ENCODE data around the gene AEN.

The AEN gene, protein sequence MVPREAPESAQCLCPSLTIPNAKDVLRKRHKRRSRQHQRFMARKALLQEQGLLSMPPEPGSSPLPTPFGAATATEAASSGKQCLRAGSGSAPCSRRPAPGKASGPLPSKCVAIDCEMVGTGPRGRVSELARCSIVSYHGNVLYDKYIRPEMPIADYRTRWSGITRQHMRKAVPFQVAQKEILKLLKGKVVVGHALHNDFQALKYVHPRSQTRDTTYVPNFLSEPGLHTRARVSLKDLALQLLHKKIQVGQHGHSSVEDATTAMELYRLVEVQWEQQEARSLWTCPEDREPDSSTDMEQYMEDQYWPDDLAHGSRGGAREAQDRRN

DNA sequence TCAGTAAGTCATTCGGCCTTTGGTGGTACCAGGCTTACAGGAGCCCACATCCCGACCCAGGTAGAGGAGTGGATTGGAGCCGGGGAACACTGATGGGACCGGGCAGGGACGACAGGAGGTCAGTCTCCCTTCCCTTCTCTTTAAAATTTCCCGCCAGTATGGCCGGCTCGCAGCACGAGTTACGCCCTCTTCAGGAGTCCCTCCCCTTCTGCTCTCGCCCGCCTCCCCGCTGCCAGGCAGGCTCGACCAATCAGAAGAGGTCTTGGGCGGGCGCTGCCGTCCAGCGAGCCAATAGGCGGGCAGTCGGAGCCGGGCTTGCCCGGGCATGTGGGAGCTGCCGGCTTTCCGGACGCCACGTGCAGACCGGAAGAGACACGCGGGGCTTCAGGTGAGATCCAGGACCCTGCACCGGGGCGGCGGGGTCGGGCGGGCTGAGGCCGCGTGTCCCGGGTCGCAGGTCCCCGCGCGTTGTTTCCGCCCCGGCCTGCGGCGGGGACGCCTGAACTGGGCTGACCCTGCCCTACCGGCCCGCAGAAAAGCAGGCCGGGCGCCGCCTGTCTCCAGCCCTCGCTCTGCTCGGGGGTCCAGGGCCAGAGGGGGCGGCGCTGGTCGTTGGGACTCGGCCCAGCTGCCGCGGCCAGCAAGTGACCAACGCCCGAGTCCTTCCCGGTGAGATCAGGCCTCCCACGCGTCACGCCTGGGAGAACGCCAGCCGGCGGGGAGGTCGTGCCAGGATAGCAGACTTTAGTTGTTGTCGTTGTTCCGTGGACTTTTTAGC lies at the start of gene AEN:
Gene AEN, plus strand, starts transcription at position 346 of the 778 bp plus-strand sequence. CDS start 4,870 bp downstream, outside the sequence.
- DNase-seq = peak; percentile 95

DNA sequence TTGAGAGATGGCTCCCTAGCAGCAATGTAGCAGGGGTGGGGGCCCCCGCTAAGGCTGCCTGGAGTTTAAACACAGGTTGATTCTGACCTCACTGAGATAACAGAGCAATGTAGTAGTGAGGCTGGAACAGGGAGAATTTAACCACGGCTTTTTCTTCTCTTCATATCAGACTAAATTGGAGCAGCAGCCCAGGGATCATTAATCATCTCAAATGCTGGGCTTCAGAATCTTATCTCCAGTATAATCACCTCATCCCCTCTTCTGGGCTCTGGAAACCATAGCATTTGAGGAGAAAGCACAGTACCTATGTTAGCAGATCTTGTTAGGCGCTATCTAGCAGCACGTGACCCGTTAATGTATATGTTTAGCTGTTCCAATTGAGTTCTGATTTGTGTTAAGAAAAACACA lies 49.3 kb upstream of the AEN start:
- DNase-seq = no peak

DNA sequence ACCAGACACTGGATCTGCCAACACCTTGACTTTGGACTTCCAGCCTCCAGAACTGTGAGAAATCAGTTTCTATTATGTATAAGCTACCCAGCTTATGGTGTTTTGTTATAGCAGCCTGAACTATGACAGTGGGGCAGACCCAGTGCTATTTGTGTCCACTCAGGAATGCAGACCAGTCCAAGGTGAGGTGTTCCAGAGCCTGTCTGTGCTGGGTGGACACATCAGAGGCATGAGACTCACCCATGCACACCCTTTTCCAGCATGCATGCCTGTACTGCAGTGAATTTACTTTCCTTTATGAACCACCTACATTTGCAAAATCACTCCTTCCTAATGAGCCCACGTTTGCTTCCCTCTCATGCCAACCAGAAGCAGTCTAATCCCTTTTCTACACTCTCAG lies 47.1 kb upstream of the AEN start:
- no peak for DNase-seq

DNA sequence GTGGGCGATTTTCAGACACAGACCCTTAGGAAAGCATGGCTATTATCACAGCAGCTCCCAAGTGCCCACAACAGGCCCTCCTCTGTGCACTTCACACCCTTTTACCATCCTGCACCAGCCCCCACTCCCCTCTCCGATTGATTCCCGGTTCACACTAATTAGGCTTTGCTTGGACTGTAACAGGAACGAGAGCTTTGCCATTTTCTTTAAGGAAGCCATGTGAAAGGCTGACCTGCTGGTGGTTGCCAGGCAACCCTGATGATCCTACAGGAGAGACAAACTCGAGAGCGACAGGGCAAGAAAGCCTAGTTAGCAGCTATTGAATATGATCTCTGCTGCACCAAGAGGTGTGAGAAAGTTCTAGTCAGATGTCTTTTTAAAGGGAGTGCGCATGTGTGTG lies 46.5 kb upstream of the AEN start:
- DNase-seq = no peak

DNA sequence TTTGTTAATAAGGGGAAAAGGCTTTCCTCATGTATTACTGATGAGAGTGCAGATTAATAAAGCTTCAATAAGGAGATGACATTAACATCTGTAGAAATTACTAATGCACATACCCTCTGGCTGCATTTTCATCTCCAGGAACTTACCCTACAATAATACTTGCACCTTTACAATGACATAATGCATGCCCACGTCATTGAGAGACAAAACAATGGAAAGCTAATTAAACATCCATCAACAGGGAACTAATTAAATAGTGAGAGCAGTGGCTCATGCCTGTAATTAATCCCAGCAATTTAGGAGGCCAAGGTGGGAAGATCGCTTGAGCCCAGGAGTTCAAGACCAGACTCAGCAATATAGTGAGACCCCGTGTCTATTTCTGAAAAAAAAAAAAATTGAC lies 41.8 kb upstream of the AEN start:
- no peak for DNase-seq

DNA sequence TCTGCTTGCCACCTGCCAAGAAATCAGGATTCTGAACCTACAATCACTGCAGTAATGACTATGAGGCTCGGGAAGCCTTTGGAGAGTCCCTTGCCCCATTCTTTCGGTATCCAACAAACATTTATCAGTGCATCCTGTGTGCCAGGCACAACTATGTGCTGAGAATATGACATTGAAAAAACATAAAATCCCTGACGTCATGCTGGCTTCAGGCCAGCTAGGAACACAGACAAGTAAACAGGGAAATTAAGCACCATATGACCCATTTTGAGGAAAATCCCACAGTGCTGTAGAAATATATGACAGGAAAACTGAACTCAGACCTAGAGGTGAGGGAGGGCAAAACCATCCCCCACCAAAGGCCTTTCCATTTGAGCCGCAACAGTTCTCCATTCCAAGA lies 40.6 kb upstream of the AEN start:
- no peak for DNase-seq

DNA sequence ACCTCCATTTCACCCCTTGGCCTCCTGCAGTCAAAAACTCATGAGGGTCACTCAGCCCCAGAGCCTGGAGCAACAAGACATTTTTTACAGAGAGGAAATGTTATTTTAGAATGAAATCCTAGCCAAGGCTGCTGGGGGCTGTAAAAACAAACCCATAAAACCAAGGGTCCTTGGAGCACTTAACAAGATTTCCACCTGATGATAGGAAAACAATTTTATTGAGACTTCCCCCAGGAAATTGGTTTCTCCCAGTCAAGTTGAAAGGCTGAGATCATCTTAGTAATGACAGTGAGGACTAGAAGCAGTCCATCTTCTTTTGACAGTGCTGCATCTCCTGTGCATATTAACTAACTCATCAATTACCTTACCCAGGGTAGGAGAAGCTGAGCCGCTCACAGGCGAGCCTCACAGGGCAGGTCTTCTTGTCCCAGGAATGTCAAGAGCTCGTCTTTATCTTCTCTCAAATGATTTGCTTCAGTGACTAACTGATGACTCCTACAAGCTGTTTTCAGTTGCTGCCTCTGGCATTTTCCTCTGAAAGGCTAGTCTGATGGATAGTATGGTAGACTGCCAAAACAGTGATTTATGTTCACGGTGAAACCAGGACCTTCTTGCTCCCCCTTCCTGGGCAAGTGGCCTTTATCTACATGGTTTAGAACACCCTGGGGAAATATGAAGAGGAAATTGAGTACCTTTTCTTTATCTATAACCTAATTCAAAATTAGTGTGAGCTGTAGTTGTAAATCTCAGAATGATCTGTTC lies 34.6 kb upstream of the AEN start:
- DNase-seq = no peak

DNA sequence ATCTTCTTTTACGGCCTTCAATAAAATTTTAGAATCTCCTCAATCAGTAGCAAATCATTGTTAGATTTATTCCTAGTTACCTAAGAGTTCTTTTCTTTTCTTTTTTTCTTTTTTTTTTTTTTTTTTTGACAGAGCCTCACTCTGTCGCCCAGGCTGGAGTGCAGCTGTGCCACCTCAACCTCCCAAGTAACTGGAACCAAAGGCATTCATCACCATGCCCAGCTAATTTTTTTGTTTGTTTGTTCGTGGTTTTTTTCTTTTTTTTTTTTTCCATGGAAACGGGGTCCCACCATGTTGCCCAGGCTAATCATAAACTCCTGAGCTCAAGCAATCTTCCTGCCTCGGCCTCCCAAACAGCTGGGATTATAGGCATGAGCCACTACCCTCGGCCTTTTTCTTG lies 30.4 kb upstream of the AEN start:
- no peak for DNase-seq

DNA sequence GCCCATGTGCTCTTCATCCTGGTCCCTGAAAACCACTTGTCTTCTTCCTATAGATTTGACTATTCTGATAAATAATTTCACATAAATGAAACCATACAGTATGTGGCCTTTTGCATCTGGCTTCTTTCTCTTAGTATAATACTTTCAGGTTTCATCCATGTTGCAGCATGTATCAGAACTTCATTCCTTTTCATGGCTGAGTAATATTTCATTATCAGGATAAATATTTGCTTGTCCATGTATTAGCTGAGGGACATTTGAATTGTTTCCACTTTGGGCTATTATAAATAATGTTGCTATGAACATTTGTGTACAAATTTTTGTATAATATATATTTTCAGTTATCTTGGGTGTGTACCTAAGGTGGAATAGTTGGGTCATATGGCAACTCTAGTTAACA lies 29.8 kb upstream of the AEN start:
- no peak for DNase-seq

DNA sequence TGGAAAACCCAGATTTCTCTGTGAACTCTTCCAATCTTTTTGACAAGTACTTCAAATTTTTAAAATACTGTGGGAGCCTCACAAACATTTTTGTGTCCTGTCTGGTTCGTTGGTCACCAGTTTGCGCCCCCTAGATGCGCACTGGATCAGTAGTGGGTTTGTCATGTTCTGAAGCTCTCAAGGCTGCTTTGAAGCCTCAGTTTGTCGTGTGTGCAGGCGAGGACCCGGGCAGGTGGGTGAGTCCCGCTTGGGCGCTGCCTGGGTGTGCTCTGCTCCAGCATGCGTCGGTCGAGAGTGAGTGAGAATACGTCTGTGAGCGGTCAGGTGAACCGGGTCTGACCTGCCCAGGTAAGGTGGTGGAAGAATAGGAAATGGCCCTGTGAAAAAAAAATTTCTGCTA lies 17.3 kb upstream of the AEN start:
- DNase-seq = no peak

DNA sequence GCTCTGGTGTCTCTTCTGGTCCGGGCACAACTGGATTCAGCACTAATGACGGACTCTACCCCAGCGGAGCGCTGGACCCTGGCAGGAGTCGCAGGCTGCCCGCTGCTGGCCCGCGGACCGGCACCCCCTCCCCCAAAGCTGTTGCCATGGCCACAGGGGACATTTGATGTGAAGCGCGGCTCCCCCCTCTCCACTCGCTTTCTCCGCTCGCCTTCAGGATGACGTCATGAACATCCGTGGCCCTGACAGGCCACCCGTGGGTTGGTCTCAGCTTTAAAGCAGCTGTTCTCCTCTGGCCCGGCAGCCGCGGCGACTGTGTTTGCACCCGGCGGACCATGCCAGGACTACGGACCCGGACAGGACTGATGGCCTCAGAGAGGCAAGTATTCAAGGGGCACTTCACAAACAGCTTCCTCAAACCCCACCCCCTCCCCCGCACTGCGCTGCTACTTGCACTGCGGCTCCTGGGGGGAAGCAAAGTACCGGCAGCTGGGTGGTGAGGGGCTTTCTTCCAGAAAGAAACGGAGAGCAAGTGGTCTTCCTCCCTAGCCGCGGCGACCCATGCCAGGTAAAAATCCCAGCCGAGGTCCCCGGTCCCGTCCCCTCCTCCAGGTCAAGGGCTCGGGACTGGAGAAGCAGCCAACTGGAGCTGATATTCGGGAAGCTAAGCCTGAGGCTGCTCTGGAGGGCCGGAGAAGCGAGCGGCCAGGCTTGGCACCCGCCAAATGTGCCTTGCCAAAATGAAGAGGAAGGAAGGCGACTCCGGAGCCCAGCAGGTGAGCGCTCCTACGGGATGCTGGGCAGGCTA lies 16.6 kb upstream of the AEN start:
- peak; percentile 5 for DNase-seq

DNA sequence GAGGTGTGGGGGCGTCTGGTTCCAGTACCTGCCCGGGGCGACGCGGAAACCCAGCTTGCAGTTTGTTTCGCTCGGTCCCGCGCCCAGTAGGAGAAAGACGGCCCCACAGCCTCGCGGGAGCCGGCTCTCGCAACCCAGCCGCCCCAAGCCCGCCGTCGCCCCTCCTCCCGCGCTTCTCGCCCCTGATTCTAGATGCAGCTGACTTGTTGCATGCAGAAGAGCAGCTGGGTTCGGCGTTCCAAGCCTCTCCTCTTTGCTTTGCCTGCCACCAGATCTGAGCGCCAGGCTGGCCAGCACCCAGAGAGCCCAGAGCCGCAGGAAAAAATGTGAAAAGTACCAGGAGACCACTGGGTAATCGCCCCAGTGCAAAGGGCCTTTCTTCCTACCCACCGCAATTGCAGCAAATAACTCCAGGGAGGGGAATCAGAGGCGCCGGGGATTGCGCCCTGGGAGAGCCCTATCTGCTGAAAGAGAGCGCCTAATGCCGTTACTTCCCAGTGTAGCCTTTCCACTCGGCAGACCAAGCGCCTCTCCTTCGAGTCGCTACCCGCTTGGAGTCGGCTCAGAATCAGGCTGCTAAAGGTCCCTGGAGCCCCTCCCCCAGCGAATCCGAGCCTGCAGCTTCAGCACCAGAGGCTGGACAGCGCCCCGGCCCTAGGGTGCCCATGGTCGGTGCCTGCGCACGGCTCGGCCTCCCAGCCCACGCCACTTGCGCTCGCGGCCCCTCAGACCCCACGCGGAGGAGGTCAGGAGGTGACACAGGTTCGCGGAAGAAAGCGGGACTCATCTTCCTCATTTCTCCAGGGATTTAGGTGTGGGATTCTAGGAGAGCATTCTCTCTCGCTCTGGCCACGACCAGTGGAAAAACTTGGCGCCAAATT lies 15.7 kb upstream of the AEN start:
- peak; percentile 62 for DNase-seq

DNA sequence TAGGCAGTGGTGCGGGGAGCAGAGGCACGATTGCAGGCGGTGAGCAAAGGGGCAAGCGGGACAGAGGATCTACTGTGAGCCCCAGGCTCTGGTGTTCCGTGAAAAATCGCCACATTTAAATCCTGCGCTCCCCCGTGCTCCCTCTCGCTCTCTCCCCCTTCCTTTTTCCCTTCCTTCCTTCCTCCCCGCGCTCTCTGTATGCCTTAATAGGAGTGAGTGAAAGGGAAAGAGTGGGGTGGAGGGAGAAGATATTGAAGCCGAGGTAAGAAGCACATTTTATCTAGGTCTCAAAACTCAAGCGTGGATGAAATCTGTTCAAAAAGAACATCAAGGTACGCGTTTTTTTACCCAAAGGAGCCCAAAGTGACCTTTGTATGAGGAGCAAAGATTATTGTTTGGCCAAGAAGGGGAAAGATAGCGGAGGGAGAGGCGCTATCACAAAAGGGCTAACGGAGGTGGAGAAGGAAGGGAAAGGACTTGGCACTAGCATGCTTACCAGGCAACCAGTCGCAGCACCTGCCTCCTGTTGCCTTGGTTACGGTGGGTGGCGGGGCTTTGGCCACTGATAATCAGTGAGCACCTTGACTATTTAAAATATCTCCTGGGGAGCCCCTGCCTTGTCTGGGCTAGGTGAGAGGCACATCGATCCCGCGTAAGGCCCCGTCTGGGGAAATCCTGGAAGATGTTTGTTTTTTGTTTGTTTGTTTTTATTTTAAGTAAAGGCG lies 14.9 kb upstream of the AEN start:
- no peak for DNase-seq

DNA sequence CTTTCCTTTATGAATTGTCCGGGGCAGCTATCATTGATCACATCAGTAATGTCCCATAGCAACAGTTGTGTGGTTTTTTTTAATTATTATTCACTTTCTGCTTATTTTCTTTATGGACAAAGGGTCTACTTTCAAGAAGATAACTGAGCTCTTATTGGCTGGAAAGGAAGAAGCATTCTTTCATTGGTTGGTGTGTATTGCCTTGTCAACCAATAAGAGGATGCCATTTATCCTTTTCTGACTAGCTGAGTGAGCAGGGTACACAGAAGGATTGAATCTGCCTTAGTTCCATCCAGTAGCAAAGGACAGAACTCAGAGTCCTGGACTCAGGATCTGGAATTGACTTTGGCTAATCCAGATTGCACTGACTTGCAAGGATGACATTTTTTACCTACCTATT lies 13.2 kb upstream of the AEN start:
- no peak for DNase-seq

DNA sequence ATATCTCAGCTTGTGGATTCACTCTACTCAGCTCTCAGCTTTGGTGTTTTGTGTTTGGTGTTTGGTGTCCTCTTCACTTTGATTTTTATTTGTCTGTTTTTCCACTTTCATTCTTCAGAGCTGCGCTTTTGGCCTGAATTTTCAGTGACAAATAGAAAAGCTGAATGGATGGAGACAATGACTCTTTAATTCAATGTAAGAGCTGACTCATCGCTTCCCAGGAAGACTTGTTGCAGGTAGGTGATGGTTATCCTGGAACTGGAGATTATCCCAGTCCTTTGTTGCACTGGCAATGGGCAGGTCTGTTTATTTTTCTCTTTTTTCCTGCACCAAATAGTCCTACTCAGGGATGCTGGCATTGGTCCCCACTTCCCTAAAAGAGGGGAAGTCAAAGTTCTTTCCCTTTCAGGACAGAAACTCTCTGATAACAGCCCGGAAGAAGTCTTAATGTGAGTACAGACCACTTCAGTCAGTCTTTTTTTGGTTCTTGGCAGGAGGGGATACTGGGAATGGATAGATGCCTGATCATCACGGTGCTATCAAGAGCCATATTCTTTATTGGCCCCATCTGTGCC lies 12.4 kb upstream of the AEN start:
- no peak for DNase-seq

DNA sequence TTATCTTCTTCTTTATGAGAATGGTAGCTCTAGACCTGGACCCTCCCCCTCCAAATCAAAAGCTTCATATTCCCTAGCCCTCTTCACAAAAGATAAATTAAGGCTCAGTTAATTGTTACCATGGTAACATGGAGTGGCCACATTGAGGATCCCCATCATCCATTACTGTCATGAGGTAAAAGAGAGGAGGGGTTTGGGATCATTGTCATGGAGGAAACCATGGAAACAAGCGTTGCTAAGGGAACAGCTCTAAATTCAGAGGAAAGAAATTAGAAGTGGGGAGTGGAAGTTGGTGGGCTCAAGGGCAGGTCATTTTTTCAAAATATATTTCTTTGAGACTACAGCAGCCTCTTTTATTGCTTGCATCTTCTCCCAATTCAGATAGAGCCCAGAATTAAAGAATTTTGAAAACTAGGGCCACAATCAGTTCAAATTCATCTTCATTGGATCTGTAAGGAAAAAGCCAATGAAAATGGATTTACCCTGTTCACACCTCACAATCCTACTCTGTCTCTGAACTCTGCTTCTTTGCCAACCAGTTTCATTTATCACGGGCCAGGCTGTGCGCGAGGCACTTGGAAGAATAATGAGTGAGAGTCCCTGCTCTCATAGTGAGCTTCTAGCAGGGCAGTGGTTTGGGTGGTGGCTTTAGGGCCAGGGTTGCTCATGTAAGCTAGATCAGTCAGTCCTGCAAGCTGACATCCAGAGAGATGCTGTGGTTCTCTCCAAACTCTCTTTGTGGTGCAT lies 11.6 kb upstream of the AEN start:
- DNase-seq = no peak

DNA sequence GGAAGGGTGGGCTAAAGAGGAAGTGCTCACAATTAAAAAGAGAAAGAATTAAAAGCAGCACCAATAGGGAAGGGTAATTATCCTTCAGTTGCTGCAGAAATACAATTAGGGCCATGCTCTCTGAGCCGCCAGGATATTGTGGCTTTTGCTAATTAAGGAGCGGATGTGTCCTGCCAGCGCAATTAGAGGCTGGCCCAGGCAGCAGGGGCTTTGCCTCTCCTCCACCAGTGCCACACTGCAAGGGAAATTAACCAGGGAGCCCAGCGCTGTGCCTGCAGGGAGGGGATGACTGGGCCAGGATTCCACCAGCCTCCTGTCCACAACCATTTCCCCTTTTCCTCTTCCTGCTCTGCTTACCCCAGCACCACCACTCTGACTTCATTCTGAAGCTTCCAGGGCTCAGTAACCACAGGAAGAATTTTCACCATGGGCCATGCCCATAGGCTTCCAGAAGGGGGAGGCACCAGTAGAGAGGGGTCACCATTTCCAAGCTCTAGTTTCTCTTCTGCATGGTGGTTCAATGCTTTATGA lies 10.4 kb upstream of the AEN start:
- no peak for DNase-seq

DNA sequence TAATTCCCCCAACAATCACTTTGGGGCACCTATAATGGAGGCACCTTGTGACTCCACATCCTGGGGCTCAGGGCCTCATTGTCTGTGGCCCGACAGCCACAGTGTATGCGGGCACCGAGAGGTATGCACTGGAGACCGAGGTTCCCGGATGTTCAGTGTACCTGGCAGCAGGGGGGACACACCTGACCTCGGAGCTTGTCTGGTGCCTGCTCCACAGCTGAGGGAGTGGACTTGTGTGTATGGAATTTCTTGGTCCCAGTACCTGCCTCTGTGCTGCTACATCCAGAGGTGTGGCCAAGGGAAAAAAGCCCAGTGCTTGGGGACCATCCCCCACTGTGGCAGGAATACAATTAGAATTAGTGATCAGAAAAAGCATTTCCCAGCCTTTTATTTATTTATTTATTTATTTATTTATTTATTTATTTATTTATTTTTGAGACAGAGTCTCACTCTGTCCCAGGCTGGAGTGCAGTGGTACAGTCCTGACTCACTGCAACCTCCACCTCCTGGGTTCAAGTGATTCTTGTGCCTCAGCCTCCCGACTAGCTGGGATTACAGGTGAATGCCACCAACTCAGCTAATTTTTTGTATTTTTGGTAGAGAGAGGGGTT lies 8.8 kb upstream of the AEN start:
- no peak for DNase-seq
